ENCODE measurements around the gene CLEC12A. TPM values are rescaled to one million over a fixed set of nuclear protein-coding genes. Genes with fewer than 3 reads are reported as not detected.
"Not testable (repeated sequence)": the region's sequence is repeated elsewhere in the genome, so short reads cannot be mapped to it uniquely, and the experiment has no call there.

Gene CLEC12A
- total and polyA plus RNA-seq, 12 donors: 0.20 to 8.9 (median 0.85) TPM; not detected in 1

DNA sequence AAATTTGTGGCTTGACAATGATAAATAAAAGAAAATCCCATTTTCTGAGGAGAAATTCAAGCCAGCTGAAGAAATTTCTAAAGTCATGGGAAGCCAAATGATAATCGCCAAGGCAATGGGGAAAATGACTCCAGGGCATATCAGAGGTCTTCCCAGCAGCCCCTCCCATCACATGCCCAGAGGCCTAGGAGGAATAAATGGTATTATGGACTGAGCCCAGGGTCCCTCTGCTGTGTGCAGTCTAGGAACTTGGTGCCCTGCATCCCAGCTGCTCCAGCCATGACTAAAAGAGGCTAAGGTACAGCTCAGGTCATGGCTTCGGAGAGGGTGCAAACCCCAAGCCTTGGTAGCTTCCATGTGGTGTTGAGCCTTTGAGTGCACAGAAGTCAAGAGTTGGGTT is 4.4 kb downstream of the CLEC12A start:
- 84 to 85% methylated on average over 2 of the region's 2 CpGs for WGBS, 2 donors
- H3K27me3 ChIP-seq: no peaks in the 10 kb centered on the region
- H3K36me3 ChIP-seq: peaks cover 0 to 13% (median 0%) of the 10 kb centered on the region in 9 donors
- no peak overlapping the region for H3K27ac ChIP-seq
- TF ChIP-seq, protein P1, sequence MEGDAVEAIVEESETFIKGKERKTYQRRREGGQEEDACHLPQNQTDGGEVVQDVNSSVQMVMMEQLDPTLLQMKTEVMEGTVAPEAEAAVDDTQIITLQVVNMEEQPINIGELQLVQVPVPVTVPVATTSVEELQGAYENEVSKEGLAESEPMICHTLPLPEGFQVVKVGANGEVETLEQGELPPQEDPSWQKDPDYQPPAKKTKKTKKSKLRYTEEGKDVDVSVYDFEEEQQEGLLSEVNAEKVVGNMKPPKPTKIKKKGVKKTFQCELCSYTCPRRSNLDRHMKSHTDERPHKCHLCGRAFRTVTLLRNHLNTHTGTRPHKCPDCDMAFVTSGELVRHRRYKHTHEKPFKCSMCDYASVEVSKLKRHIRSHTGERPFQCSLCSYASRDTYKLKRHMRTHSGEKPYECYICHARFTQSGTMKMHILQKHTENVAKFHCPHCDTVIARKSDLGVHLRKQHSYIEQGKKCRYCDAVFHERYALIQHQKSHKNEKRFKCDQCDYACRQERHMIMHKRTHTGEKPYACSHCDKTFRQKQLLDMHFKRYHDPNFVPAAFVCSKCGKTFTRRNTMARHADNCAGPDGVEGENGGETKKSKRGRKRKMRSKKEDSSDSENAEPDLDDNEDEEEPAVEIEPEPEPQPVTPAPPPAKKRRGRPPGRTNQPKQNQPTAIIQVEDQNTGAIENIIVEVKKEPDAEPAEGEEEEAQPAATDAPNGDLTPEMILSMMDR (IDR thresholded peaks at IDR 0.05): no peak
- H3K9me3 ChIP-seq: no peaks in the 10 kb centered on the region
- DNase-seq: no peak
- no peak for ATAC-seq
- intact Hi-C loops (cut with DNase I): no loop called here
- H3K4me3 ChIP-seq: no peak overlapping the region
- peaks cover 0 to 19% (median 0%) of the 10 kb centered on the region in 9 donors for H3K4me1 ChIP-seq

- H3K27ac ChIP-seq; H3K27me3 ChIP-seq; intact Hi-C loops (cut with DNase I); H3K4me3 ChIP-seq; ATAC-seq; DNase-seq; H3K9me3 ChIP-seq: not testable (repeated sequence)
- Histone ChIP-seq H3K36me3 (peaks cover 0 to 23% (median 0%) of the 10 kb centered on the region in 9 donors), H3K4me1 (peaks cover 0 to 15% (median 0%) of the 10 kb centered on the region in 9 donors)
- WGBS, 2 donors: 50 to 52% methylated on average over 5 of the region's 5 CpGs
Measured at GRCh38 chr12:9976626-9977025, 5.4 kb downstream of the CLEC12A start.

- H3K27me3 ChIP-seq: no peaks in the 10 kb centered on the region
- ATAC-seq (no peak), DNase-seq (no peak)
- intact Hi-C loops (cut with DNase I): no loop called here
- no peaks in the 10 kb centered on the region for H3K9me3 ChIP-seq
- peaks cover 0 to 15% (median 0%) of the 10 kb centered on the region in 9 donors for H3K4me1 ChIP-seq
- H3K36me3 ChIP-seq: peaks cover 0 to 28% (median 0%) of the 10 kb centered on the region in 9 donors
- no peak overlapping the region for H3K4me3 ChIP-seq
- TF ChIP-seq, protein P1 (IDR thresholded peaks at IDR 0.05): no peak
- H3K27ac ChIP-seq: no peak overlapping the region
Measured at GRCh38 chr12:9977916-9978315, 6.7 kb downstream of the CLEC12A start.

DNA sequence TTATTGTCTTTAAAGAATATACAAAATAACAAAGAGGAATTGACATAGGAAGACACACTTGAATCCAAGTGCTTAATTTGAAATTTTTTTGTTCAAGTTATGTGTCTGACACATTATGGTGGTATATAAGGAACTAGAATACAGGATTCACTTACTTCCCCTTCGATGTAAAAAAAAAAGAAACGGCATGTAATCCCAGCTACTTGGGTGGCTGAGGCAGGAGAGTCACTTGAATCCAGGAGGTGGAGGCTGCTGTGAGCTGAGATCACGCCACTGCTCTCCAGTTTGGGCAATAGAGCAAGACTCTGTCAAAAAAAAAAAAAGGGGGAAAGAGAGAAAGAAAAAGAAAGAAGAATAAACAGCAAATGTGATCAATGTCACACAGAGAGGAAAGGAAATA is 8.9 kb downstream of the CLEC12A start:
- Histone ChIP-seq H3K9me3 (no peaks in the 10 kb centered on the region), H3K36me3 (peaks cover 0 to 37% (median 0%) of the 10 kb centered on the region in 9 donors), H3K4me3 (no peak overlapping the region), H3K27me3 (no peaks in the 10 kb centered on the region), H3K4me1 (peaks cover 0 to 12% (median 0%) of the 10 kb centered on the region in 9 donors), H3K27ac (no peak overlapping the region)
- WGBS, 2 donors: 74 to 76% methylated on average over 3 of the region's 3 CpGs
- intact Hi-C loops (cut with DNase I): no loop called here
- DNase-seq: no peak
- ATAC-seq: no peak
- TF ChIP-seq, protein P1 (IDR thresholded peaks at IDR 0.05): no peak

DNA sequence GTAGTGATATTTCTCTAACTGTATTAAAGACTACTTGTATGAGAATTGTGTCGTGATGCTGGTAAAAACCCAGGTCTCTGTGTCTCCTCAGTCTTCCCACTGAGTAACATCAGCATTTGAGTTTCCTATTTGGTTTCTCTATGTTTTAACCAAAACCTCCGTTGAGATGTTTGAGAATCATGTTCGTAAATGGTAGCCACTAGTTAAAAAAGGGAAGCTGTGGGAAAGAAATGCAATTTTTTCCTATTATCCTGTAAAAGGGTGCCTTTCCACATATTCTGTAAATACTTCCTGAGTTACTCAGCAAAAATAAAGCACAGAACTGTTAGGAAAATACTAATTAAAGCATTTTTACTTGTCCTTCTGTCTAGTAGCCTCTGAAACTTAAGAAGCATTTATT is 20.7 kb downstream of the CLEC12A start:
- WGBS, 2 donors: 76 to 80% methylated on average over 3 of the region's 3 CpGs
- no peak for DNase-seq
- Histone ChIP-seq H3K9me3 (peaks cover 0 to 11% (median 0%) of the 10 kb centered on the region in 11 donors), H3K4me3 (no peak overlapping the region), H3K27me3 (peaks cover 0 to 6% (median 0%) of the 10 kb centered on the region in 7 donors), H3K4me1 (no peaks in the 10 kb centered on the region), H3K27ac (no peak overlapping the region), H3K36me3 (no peaks in the 10 kb centered on the region)
- intact Hi-C loops (cut with DNase I): no loop called here
- no peak for ATAC-seq
- TF ChIP-seq, protein P1 (IDR thresholded peaks at IDR 0.05): no peak

Measured in heart right ventricle (tissue), 16 donors.